ENCODE data around the gene GPR152. TPM values are rescaled to one million over a fixed set of nuclear protein-coding genes. Genes with fewer than 3 reads are reported as not detected.

Gene GPR152
- total RNA-seq, 1 experiment from 2014 or later, result not detected

- WGBS (ENCODE audit: extremely low coverage, insufficient read length, low lambda C conversion rate), result no CpG with 5 or more reads among the region's 12 CpGs
- H3K27me3 Mint-ChIP-seq (ENCODE audit: low read depth), result peaks cover 17% of the 10 kb centered on the region
- H4K91ac ChIP-seq (ENCODE audit: insufficient read length, low read depth, low read length), result no peak overlapping the region
Observed at GRCh38 chr11:67457453-67457852, 4.9 kb upstream of the GPR152 start.

More at GRCh38 chr11:67457453-67457852, 4.9 kb upstream of the GPR152 start:
- no peak for DNase-seq
- H3K4me2 ChIP-seq (ENCODE audit: insufficient read depth, insufficient read length, low read length), result no peak overlapping the region
- H3K4ac ChIP-seq (ENCODE audit: low read depth, low read length), result no peak overlapping the region; the same call in 1 of the 2 replicates
- H3K23ac ChIP-seq (ENCODE audit: insufficient read length, low read depth, low read length), result no peak overlapping the region
- no peak for TF ChIP-seq CTCF (conservative IDR thresholded peaks at IDR 0.05)
- H2BK20ac ChIP-seq (ENCODE audit: low read depth, low read length, poor library complexity, severe bottlenecking), result no peak overlapping the region
- no peak overlapping the region for H3K56ac ChIP-seq (ENCODE audit: insufficient read length, low read depth, low read length)
- H3K27me3 ChIP-seq (ENCODE audit: insufficient read depth, low read length), result no peaks in the 10 kb centered on the region
- H2BK12ac ChIP-seq (ENCODE audit: insufficient read length, low read depth, low read length), result no peak overlapping the region
- H3K27ac Mint-ChIP-seq, result no peak overlapping the region; a peak in 1 of 7 replicates
- no peak overlapping the region for H3K9ac ChIP-seq (ENCODE audit: extremely low read depth, insufficient read length, low read length)
- H3K4me3 Mint-ChIP-seq, result no peak overlapping the region; a peak in 2 of 5 replicates
- no peaks in the 10 kb centered on the region for H3K79me2 ChIP-seq (ENCODE audit: insufficient read depth, low read length)
- H2BK120ac ChIP-seq (ENCODE audit: low read depth, low read length, poor library complexity, severe bottlenecking), result no peak overlapping the region
- H3K27ac ChIP-seq (ENCODE audit: insufficient read length, low read depth, low read length), result no peak overlapping the region
- H3K18ac ChIP-seq (ENCODE audit: insufficient read length, low read depth, low read length), result no peak overlapping the region
- no peaks in the 10 kb centered on the region for H3K9me3 ChIP-seq (ENCODE audit: control insufficient read depth, low read depth, low read length)
- no peak overlapping the region for H4K8ac ChIP-seq (replicated peaks; ENCODE audit: insufficient read length, low read depth, low read length)
- H3K23me2 ChIP-seq (ENCODE audit: insufficient read length, low read depth, low read length, poor library complexity, severe bottlenecking), result peaks cover 5% of the 10 kb centered on the region
- H4K20me1 ChIP-seq (ENCODE audit: control insufficient read depth, insufficient read depth, insufficient read length), result no peaks in the 10 kb centered on the region
- H3K36me3 Mint-ChIP-seq (ENCODE audit: insufficient read depth in 1 of 3, low read depth in 3 of 3), result no peaks in the 10 kb centered on the region
- H3K9me3 Mint-ChIP-seq, result no peaks in the 10 kb centered on the region; a peak in 1 of 5 replicates
- no peak overlapping the region for H2AFZ ChIP-seq (ENCODE audit: low read length)
- H3K4me1 ChIP-seq (ENCODE audit: insufficient read depth, low read length), result no peaks in the 10 kb centered on the region
- no peak overlapping the region for H3T11ph ChIP-seq (ENCODE audit: low read length)
- H2BK15ac ChIP-seq (ENCODE audit: low read depth, low read length), result no peak overlapping the region
- no peak overlapping the region for H4K5ac ChIP-seq (ENCODE audit: insufficient read length, low read depth, low read length)
- no peaks in the 10 kb centered on the region for H3K79me1 ChIP-seq (ENCODE audit: insufficient read depth, low read depth, low read length, poor library complexity, severe bottlenecking)
- H3K4me1 Mint-ChIP-seq, result no peaks in the 10 kb centered on the region
- H3K14ac ChIP-seq (ENCODE audit: insufficient read depth, low read length), result no peak overlapping the region
- H2BK5ac ChIP-seq (ENCODE audit: insufficient read length, low read length), result no peak overlapping the region
- H2AK5ac ChIP-seq (ENCODE audit: insufficient read length, low read length), result no peak overlapping the region
